NCI-H82 (cell line): Measurements from ENCODE around the gene PRG2.

Experiments used
- DNase-seq: peaks from one replicate; lab custom pipeline; 2025; lab: John Stamatoyannopoulos, UW

PRG2 gene

GRCh38 chr11:57396744-57397143, 6.3 kb upstream of the PRG2 start:
- DNase-seq = no peak

DNA sequence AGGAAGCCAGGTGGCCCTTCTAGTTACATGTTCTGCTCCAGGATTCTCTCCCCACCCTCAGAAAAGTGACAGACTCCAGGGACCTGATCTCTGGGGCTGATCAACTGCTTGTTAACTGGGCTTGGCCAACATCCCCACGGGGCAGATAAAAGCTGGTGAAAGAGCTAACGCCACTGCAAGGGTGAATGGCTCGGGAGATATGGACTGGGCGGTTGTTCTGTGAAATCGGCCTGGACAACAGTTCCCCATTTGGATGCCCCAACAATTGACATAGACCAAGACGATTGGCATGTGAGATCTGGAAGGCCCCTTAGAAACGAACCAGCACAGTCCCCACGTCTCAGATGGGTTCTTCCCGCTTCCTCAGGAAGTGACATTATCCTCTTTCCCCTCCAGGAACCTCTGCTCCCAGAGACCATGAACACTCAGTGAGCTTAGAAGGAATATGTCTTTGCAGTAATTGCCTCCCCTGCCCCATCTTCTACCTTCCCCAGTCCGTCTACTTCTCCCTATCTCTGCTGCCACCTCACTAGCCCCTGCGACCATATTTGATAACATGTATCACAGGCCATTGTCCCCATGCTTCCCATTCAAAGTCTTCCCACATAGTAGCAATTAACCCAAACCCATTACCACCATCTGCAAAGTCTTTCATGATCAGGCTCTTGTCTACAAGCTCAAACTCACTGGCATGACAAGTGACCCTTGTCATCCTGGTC, 5.6 kb upstream of the PRG2 start:
- DNase-seq = no peak

DNA sequence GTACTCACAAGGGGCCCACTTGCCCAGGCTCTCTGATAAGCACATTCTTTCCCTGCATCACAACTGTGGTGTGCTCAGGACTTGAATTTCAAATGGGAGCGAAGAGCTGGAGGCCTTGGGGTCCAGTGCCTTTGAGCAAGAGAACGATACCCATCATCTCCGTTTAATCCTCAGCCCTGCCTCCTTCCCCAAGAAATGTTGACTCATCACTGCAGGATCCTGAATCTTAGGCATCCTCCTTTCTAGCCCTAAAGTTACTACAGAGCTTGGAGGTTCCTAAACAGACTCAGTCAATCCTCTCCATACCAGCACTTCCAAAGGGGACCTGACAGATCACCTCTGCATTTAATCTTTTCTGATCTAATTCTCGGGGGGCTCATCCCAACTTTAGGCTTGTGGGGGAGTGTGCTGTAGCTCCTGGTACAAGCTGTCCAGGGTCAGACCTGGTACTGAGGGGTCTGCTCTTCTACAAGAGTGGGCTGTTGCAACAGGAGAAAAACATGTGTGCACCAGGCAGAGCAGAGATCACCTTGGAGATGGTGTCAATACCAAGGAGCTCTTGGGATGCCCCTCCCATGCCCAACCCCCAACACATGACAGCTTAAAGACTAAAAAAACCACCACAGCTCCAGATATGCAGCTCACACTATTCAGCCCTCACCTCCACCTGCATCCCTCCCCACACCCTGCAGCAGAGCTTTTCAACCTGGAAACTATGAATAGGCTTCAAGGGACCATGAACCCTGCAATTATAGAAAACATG, 3.9 kb upstream of the PRG2 start:
- DNase-seq = no peak

DNA sequence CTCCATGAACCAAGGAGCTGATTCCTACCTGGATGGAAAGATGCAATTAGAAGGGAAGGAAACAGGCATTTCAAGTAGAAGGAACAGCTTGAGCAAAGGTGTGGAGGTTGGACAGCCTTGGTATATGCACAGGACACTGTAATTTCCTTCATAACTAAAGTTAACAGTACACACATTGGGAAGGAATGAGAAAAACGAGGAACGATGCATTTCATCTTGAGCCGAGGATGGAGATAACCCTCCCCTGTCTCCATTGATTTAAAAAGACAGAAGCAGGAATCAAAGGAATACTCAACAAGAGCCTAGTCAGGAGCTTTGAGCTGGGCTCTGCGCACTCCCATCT, 2.3 kb upstream of the PRG2 start:
- no peak for DNase-seq

DNA sequence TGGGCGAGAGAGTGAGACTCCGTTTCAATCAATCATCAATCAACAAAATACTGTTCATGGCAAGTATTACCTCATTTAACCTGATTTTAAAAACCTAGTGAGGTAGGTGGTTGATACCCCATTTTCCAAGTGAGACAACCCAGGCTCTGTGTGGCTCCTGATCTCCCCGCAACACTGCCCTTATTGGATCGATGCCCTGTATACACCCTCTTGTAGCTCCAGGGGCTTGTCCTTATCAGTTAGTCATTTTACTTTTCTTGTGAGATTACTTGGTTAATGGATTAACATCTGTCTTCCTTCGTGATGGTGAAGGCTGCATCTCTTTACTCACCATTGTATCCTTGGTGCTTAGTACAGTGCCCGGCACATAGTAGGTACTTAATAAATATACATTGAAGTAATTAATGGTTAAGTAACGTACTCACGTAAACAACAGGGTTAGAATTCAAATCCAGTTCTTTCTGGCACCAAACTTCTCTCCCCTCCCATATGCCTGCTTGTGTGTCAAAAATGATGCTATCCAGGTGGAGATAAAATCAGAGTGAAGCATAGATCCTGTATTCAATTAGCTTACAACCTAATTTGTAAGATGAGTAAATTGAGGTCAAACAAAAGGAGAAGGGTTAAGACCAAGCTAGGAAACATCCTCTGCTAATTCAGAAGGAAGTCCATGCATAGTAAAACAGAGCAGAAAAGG, 1.8 kb upstream of the PRG2 start:
- no peak for DNase-seq

GRCh38 chr11:57391539-57391938, 1.1 kb upstream of the PRG2 start:
- DNase-seq = no peak

- DNase-seq = no peak
Observed at GRCh38 chr11:57391111-57391510, 661 bp upstream of the PRG2 start.

DNA sequence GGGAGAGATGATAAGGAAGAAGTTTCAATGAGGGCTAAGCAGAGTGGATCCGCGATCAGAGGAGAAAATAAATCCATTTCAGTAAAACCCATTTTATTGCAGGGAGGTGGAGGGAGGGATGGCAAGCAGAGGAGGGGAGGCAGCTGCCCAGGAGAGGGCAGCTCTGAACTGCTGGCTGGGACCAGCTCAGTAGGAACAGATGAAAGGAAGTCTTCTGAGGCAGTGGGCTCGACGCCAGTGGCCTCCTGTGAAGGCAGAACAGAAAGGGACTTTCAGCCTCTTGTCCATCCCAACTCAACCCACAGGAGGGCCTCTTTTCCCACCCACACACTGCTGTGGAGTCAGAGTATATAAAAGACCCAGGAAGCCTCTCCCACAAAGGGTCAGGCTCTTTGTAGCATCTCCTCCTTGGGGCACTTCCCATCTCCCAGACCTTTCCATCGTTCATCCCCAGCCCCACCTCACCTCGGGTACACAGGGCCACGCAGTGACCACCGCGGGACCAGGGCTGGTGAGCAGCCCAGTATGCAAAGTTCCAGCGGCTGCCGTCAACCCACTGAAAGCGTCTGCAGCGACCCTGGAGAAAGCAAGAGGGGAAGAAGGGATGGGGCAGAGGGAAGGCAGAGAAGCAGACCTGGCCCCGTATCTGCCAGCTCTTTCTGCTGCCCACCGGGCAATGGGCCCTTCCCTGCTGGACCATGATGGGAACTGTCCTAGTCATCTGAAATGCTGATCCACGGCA, 3.0 kb downstream of the PRG2 start:
- no peak for DNase-seq

GRCh38 chr11:57386178-57386940, 4.1 kb downstream of the PRG2 start:
- peak; percentile 88 for DNase-seq

DNA sequence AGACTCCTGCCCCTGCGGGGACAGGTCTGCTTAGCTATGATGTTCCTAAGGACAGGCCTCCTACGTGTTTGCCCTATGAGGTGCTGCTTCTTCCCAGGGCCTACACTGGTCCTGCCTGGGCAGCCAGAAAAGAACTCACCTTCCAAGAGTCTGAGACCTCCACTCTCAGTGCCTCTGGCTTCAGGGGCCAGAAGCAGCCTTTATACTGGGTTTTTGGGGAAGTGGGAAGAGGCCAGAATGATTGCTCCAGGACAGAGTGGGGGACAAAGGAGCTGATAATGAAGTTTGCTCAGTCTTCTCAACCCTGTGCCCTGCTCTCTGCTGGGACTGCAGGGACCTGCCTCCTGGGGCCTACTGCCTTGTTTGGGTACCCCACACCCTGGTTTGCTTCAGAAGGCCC, 9.5 kb downstream of the PRG2 start, which contains the start of gene PRG3:
TSS of gene PRG3 (minus strand) at position 176 of the 400 bp plus-strand sequence. CDS start 442 bp downstream, outside the sequence.
- no peak for DNase-seq

DNA sequence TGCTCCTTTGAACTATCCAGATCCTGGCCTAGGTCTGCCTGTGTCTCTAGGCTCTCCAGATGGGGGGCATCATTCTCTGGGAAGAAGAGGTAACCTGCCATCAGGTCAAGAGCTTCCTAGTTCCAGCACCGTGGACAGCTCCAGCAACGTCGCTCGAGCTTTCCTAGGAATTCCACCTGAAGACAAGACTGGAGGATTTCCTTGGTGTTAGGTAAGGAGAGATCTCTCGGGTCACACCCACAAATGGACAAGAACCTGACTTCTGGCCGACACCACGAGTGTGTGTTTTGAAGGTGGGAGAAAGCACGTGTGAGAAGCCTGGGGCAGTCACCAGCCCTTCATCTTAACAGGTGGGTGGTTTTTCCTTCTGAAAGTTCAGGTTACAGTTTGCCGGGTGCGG, 10.7 kb downstream of the PRG2 start:
- no peak for DNase-seq

GRCh38 chr11:57378186-57378585, 12.3 kb downstream of the PRG2 start:
- DNase-seq = no peak

DNA sequence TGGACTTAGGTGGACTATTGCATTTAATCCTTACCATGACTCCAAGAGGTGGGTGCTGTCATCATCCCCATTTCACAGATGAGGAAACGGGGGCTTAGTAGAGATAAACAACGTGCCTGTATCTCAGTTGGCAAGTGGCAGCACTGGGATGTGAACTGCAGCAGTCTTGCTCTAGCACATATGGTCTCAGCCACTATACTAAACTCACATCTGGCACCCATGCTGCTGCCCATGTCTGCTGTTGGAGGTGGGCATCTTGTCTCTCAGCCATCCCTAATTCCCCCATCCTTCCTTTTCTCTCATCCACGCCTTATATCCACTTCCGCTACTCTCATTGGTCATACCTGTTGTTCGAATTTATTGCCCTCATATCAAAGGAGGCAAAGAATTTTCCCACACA, 13.3 kb downstream of the PRG2 start:
- peak; percentile 67 for DNase-seq

DNA sequence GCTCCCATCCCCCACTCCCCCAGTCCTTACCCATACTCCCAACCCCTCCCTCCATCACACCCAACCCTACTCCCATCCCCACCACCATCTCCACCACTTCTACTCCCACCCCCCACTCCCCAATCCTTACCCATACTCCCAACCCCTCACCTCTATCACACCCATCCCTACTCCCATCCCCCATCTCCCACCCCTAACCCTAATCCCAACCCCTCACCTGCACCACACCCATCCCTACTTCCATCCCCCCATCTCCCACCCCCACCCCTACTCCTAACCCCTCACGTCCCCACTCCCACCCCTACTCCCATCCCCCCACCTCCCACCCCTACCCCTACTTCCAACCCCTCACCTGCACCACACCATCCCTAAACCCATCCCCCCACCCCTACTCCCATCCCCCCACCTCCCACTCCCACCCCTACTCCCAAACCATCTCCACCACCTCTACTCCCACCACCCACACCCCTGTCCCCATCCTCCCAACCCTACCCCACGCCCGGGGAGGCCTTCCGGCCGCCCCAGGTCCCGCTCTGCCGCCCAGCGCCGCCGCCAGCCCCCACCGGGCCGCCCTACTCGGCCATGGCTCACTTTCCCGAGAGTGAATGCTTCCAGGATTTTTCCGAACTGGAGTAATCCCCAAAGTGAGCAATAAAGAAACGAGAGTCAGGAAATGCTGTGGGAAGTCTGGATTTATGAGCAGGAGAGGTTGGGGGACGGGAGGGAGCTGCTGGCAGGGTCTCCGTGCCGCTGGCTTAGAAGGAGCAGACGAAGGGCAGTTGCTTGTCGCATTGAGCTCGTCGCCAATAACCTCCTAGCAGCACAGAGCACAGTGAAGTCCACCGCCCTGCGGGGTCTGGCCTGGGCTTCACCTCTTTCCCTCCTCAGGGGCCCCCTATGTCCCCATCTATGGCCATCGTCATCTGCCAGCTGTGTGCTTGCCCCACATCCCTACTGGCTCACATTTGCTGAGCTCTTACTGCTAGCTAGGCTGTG, 14.1 kb downstream of the PRG2 start:
- no peak for DNase-seq

GRCh38 chr11:57375490-57375889, 15.0 kb downstream of the PRG2 start:
- DNase-seq = no peak

GRCh38 chr11:57374966-57375365, 15.5 kb downstream of the PRG2 start:
- no peak for DNase-seq

DNA sequence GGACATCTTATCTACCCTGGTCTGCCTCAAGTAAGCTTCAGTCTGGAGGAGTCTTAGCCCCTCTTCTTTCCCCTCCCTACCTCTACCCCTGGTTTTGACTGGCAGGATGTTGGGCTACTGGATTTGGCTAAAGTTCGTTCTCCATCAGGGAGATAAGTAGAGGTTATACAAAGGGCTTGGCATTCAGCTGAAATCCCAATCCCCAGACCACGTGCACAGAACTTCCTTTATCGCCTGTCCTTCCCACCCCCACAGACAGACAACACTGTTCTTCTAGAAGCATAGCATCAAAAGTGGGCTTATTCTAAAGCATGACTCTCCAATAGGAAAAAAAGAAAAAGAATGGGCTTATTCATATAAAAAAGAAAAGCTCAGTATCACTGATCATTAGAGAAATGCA, 17.3 kb downstream of the PRG2 start:
- no peak for DNase-seq

DNA sequence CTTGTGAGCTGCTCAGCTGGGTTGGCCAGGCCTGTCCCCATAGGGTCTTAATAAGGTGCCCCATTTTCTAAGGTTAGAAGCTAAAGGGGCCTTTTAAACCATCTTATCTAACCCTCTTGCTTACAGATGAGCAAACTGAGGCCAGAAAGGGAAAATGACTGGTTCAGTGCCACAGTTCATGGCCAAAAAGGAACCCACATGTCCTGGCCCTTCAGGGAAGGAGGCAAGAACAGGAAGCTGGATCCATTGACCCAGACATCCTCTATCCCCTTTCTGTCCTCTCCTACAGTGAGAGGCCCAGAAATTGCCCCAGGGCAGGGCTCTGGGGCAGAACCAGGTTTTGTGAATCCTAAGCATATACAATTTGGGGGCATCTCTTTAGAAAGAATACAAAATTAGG, 19.5 kb downstream of the PRG2 start:
- DNase-seq = no peak

- DNase-seq = peak; percentile 87
Observed at GRCh38 chr11:57370251-57370650, 20.2 kb downstream of the PRG2 start.

DNA sequence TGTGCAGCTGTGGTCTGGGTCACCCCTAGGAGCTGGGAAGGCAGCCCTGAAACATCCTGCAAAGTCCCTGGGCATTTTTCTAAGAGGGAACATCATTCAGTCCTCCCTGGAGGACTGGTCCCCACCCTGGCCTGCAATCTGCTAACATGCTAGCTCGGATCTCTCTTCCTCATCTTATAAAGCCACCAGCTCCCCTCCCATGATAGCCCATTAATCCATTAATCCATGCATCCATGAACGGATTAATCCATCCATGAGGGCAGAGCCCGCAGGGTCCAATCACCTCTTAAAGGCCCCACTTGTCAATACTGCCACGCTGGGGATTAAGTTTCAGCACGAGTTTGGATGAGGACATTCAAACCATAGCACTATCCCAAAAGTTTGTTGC, 21.6 kb downstream of the PRG2 start:
- DNase-seq = peak; percentile 97
